GM21367 (cell line): Measurements from ENCODE around the gene TACR2.

Experiments used
- ATAC-seq: cut with Tn5 transposase; IDR thresholded peaks from one replicate; pipeline ENCODE4 v1.9.1; 2021; ENCODE audit not compliant: unreplicated experiment

TACR2 gene

DNA sequence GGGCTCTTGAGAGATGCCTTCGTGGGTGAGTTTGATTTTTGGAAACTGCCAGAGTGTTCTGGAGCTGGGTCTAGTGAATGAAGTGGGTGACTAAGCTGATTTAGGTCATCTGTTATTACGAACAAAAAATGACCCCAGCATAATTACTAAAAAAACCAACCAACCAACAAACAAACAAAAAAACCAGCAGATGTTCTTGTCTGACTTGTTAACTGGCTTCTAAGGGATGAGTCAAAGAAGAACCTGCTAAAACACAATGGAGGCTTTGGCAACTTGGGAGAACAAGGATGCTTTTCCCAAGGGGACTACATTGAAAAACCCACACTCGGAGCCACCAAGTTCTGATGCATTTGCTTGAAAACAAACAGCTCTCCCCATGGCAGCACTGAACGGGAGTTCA lies 11.5 kb downstream of the TACR2 start:
- no peak for ATAC-seq

DNA sequence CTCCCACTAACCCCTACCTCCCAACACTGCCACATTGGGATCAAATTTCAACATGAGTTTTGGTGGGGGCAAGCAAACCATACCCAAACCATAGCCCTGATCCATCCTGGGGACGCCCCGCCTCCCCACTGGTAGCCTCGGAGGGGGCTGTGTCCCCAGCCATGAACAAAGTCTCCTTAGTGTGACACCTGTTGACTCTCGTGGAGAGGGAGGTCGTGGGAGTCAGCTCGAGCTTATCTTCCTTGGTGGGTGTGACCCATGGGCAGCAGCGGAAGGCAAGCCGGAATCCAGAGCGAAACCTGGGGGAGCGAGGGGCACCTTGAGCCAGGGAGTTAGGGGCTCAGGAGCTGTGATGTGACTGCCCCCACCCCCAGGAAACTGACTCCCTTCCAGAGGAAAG lies 11.9 kb downstream of the TACR2 start:
- ATAC-seq = no peak

DNA sequence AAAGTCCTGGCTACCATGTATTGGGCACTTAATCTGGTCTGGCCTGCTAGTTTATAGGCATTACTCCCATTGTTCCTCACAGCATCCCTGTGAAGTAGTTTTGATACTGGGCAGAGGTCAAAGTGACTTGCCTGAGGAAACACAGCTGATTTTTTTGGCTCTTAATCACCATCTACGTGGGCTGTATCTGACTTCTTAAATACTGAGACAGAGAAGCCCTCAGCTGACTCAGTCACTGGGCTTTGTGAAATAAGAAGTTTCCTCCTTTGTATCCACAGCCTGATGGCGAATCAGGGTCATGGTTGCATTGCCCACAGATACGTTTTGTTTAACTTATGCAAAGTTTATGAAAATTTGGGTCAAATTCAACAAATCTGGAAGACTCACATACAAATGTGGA lies 13.2 kb downstream of the TACR2 start:
- ATAC-seq = no peak

DNA sequence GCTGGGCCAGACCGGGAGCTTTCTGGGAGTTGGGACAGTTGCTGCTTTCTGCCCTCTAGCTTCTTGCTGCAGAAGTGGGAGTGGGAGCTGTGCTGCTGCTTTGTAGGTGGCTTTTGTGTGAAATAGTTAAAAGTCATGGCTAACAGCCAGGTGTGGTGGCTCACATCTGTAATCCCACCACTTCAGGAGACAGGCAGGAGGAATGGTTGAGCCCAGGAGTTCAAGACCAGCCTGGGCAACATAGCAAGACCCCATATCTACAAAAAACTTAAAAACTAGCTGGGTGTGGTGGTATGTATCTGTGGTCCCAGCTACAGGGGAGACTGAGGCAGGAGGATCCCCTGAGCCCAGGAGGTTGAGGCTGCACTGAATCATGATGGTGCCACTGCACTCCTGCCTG lies 13.7 kb downstream of the TACR2 start:
- no peak for ATAC-seq

DNA sequence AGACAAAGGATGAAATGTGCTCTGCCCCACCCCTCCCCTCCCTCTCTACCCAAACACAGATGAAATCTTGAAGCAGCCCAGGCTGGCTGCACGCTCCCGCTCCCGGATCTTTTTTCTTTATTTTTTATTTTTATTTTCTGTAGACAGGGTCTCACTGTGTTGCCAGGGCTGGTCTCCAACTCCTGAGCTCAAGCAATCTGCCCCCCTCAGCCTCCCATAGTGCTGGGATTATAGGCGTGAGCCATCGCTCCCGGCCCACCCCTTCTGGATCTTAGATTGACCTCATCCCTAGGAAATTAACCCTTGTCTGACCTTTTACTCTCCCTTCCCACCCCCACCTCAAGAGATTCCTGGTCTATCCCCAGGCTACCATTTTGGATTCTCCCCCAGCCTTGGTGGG lies 14.3 kb downstream of the TACR2 start:
- no peak for ATAC-seq

DNA sequence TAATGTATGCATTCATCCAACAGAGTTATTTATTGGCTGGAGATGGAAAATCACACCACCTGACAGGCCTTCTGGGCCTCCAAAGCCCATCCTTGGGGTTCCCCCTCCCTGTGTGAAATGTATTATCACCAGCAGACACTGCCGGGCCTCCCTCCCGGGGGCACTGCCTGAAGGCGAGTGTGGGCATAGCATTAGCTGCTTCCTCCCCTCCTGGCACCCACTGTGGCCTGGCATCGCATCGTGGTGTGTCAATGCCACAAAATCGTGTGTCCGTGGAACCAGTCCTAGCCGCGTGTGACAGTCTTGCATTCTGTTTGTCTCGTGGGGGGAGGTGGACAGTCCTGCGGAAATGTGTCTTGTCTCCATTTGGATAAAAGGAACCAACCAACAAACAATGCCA lies 15.3 kb downstream of the TACR2 start:
- ATAC-seq = no peak

DNA sequence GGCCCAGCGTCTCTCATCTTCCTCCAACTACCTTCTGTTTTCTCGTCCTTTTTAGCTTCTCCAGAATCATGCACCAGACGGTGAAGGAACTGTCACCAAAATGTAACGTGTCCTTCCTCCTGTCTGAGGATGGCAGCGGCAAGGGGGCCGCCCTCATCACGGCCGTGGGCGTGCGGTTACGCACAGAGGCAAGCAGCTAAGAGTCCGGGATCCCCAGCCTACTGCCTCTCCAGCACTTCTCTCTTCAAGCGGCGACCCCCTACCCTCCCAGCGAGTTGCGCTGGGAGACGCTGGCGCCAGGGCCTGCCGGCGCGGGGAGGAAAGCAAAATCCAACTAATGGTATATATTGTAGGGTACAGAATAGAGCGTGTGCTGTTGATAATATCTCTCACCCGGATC lies 15.8 kb downstream of the TACR2 start:
- ATAC-seq = no peak

DNA sequence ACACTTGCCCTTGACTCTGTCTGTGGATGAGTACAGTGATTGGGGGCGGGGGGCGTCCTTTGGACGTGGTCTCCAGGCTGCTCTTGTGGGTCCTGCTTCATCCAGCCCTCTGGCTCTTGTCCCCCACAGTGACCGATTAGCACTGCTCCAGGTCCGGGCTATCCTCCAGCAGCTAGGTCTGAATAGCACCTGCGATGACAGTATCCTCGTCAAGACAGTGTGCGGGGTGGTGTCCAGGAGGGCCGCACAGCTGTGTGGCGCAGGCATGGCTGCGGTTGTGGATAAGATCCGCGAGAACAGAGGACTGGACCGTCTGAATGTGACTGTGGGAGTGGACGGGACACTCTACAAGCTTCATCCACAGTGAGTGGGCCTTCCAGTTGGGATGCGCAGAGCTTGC lies 18.3 kb downstream of the TACR2 start:
- ATAC-seq = no peak

DNA sequence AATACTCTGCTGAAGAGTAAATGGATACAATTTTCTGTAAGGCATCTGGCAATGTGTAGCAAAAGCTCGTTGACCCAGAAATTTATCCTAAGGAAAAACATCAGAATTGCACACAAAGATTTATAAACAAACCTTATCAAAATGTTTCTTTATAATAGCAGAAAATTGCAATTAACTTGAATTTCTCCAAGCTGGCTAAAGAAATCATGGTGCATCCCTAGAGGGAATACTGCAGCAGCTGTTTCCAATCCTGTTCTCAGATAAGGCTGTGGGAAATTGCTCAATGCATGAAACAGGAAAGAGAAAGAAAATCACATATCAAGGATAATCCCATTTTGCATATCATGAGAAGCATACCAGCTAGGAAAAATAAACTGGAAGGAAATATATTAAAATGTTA lies 18.7 kb downstream of the TACR2 start:
- no peak for ATAC-seq

DNA sequence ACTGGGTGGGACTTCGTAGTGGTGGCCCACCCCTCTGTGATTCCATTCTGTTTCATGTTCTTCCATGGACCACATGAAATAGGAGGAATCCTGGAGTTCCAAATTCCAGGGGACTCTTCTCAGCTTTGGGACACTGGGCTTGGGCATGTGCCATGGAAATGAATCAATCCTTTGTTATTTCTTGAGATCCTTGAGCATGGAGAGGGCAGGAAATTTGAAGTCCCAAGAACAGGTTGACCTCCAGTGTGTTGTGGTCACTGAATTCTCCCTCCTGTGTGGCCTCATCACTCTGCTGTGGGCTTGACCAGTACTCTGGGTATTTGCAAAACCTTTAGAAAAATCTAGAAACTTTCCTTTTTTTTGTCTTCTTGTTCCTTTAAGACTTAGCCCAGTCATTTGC lies 22.7 kb downstream of the TACR2 start:
- no peak for ATAC-seq

DNA sequence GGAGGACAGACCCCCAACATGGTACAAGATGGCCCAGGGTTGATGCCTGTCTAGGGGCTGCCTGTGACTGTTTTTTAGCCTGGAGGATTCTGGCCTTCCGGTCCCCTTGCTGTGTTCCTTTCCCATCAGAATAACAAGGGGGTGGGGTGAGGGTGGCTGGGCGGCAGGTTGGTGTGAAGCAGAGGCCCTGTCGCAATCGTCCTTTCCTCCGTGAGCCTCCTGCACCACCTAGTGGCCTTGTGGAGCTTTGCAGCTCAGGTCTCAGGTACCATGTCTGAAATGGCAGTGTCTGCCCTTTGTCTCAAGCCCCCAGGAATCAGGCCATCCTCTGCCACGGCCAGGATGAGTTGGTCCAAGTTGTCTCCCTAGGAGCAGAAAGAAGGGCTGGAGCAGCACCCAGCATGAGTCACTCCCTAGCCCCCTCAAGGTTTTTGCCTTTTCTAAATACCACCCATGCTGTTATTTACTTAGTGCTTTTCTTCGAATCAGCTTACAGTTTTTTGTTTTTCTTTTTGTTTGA lies 24.2 kb downstream of the TACR2 start:
- peak; percentile 78 for ATAC-seq

DNA sequence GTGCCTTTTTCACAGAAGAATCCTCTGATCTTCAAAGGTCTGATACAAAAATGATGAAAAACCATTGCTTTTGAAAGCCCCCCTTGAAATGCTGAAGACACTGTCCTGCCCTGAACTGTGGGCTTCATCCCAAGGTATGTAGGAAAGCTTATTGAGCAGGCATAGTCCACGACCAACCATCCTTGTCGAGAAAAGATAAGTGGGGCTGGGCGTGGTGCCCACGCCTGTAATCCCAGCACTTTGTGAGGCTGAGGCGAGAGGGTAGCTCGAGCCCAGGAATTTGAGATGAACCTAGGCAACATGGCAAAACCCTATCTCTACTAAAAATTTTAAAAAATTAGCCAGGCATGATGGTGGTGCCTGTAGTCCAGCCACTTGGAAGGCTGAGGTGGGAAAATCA lies 25.6 kb downstream of the TACR2 start:
- no peak for ATAC-seq

DNA sequence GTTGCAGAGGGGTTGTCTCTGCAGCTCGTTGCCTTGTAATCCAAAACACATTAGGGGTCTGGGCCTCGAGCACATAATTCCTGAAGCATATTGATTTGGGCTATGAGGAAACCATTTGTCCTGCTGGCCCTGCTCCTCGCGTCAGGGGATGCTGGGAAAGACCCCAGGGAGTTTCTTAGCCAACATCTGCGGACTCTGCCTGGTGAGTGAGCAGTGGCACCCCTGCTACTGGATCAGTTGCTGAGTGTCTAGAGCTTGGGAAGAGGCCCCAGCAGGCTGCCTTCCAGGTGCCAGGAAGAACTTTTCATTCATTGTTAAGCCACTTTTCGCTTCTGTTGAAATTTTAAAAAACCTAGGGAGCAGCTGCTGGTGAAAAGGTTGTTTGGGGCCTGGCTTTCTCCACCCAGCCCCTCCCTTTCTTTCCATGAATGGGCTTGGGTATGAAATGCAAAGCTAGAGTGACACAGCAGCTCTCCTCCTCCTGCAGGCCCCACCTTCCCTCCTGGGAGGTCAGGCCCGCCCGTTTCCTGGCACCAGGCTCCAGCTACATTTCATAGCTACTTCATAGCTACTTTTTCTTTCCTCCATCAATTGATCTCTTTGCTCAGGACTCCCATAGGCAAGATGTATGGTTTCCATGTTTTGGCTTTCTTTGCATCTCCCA lies 26.8 kb downstream of the TACR2 start:
- no peak for ATAC-seq

DNA sequence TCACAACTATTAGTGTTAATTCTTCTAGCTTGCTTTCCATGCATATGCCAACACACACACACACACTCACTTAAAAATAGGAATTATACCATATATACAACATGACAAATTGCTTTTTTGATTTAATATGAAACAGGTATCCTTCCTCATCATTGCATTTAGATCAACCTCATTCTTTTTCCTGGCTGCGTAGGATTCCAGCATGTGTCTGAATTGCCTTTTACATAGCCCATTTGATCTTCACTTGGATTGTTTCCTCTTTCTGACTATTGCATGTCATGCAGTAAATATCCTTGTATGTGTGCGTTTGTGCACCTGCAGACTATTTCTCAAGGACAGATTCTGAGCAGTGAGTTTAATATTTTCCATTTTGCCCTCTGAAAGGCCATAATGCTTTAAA lies 28.2 kb downstream of the TACR2 start:
- no peak for ATAC-seq

DNA sequence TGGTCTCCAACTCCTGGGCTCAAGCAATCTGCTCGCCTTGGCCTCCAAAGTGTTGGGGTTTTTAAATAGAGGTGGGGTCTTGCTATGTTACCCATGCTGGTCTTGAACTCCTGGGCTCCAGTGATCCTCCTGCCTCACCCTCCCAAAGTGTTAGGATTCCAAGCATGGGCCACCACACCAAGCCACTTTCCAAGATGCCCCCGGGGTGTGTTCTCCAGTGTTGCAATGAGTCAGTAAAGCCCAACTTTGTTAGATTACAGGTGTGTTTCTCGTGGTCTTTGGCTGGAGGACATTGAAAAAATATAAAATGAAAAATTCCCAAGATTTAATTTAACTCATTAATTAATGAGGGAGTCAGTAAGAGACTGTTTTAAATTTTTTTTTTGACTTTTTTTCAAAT lies 29.2 kb downstream of the TACR2 start:
- ATAC-seq = no peak

DNA sequence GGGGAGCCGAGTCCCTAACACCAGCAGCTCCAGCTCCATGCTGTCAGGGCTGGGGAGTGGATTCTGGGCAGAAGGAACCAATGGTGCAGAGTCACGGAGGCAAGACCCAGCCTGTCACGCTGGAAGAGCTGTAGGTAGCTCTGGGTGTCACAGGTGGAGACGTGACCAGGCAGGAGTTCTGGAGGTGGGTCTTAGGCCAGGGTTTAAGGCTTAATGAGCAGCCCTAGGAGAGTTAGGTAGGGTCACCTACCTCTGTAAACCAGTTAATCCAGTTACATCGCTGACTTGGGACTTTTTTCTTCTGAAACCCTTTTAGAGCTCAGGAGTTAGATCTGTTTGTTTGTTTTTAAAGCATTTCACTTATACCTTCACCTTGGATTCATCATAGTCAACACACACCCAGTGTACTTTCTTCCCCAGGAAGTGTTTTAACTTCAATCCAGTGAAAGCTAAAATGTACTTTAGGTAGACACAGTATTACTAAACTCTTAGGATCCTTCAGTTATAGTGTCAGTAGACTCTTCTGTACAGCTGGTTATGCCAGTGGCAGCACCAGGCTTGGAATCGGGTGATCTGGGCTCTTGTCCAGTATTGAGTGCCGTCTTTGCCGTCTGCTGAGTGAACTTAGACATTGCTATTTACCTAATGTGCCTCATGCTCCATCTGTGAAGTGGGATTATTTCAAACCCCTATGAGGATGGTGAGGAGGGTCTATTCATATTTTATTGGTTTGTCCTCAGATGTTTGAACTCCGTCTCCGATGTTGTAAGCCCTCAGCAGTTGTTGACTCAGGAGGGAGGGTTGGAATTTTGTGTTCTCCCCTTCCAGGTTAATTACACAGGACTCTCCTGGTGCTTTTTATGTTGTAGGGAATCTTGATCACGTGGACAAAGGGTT lies 31.0 kb downstream of the TACR2 start:
- no peak for ATAC-seq

DNA sequence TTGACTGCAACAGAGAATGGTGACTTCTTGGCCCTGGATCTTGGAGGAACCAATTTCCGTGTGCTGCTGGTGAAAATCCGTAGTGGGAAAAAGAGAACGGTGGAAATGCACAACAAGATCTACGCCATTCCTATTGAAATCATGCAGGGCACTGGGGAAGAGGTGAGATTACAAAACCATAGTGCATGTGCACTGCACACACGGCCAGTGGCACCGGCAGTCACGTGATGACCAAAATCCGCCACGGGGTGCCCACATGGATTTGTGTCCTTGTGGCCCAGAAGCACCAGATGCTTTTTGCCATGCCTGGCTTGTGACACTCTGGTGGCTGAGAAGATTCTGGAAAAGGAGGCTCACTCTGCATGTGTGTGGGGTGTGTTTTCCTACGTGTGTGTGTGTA lies 32.4 kb downstream of the TACR2 start:
- no peak for ATAC-seq

DNA sequence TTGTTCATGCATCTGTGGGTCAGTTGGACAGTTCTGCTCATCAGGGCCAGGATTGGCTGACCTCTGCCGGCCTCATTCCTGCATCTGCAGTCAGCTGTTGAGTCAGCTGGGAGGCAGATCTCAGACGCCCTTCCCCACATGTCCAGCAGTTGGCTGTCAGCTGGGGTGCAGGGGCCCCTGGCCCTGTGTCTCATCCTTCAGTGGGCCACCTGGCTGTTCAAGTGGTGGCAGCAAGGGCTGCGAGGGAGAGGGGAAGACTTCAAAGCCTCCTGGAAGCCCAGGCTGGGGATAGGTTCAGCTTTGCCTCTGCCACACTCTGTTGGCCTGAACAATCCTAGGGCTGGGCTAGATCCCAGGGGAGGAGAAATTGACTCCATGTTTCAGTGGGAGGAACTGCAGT lies 33.2 kb downstream of the TACR2 start:
- no peak for ATAC-seq

DNA sequence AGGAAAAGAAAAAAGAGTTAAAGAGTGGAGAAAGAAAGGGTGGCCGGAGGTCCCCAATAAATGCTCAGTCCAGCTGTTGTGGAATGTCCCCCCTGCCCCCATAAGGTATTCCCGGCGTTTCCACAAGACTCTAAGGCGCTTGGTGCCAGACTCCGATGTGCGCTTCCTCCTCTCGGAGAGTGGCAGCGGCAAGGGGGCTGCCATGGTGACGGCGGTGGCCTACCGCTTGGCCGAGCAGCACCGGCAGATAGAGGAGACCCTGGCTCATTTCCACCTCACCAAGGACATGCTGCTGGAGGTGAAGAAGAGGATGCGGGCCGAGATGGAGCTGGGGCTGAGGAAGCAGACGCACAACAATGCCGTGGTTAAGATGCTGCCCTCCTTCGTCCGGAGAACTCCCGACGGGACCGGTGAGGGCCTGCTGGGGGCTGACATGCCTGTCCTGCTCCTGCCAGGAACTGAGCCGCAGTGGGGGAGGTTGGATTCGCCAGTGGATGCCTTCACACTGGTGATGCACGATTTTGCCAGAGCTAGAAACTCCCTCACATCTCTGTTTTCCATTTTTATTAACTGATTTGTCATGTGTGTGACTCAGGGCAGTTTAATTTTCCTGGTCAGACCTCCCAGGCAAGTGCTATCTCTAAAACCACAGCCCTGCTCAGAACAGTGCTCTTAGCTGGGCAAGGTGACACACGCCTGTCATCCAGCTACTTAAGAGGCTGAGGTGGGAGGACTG lies 34.2 kb downstream of the TACR2 start:
- ATAC-seq = no peak

DNA sequence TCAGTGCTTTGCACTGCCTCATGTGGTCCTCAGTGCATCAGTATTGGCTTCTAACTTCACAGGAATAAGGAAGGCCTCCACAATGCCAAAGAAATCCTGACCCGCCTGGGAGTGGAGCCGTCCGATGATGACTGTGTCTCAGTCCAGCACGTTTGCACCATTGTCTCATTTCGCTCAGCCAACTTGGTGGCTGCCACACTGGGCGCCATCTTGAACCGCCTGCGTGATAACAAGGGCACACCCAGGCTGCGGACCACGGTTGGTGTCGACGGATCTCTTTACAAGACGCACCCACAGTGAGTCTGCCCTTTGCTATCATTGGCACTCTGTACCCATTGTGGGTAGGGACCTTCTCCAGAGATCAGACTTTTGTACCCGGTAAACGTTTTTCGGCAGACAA lies 36.9 kb downstream of the TACR2 start:
- no peak for ATAC-seq

DNA sequence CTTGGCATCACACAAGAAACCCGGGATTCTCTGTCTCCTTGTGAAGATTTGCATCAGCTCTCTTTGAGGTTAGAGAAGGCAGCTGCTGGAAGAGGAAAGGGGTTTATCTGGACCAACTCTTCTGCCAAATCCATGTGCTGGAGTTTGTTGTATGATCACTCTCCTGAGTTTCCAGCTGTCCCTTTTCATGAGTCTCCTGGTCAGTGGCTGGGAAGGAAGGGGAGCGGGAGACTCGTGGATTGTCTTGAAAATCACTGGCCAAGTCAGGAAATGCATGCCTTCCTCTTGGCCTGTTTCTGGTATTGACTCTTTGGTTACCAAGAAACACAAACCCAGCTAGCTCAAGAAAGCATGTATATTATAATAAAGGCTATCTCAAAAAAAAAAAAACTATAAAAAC lies 38.8 kb downstream of the TACR2 start:
- no peak for ATAC-seq

DNA sequence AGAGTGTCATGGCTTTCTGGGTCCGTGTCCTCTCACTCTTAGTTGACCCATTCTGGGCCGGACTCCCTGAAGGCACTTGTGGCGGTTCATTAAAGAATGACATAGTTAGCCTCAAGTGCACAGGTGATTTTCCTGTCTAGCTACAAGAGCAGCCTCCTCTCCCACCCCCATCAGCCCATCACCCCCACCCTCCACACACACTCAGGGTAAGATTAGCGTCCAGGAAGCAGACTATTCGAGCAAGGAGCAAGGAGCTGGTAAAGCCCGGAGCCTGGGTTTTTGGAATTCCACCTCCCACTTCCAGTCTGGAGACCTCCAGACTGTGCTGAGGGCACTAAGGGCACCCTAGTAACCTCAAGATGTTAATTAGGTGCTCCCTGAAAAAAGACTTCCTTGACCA lies 39.5 kb downstream of the TACR2 start:
- no peak for ATAC-seq
